NAMALWA (cell line): ENCODE results near the gene ANKRD13D.
A peak's percentile ranks its signal among the peaks of the same experiment; 100 is the strongest.

ENCODE experiments used
- DNase-seq: peaks from one replicate; pipeline ENCODE4 v3.0.0-alpha.2; 2015; ENCODE audit warnings: low spot score

The ANKRD13D gene

DNA sequence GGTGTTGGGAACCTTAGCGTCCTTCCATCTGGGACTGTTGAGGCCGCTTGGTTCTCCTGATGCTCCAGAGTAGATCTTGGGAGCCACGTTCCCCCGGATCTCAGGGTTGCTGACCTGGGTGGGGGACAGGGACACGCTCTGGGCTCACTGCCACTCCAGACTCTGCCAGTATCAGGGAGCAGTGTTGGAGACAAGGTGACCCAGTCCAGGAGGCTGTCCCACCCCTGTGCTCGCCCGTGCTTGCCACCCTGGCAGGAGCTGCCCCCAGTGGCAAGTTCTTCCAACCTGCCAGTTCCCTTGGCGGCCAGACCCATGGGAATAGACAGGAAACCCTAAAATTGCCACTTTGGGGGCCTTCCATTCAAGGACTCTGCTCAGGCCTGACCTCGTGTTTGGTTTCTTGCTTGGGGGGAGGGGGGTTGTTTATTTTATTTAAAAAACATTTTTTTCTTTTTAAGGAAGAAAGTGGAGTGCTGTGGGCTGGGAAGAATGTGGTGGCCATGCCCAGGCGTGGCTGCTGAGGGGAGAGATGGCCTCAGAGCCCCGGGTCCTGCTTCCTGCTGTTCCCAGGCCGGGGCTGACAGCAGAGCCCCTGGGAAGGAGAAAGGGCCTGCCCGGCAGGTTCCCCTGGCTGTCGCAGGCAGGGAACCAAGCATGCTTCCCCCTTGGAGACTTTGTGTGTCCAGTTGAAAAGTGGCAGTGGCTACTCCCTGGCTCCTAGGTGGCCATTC lies 15.7 kb upstream of the ANKRD13D start:
- DNase-seq: peak; percentile 56

DNA sequence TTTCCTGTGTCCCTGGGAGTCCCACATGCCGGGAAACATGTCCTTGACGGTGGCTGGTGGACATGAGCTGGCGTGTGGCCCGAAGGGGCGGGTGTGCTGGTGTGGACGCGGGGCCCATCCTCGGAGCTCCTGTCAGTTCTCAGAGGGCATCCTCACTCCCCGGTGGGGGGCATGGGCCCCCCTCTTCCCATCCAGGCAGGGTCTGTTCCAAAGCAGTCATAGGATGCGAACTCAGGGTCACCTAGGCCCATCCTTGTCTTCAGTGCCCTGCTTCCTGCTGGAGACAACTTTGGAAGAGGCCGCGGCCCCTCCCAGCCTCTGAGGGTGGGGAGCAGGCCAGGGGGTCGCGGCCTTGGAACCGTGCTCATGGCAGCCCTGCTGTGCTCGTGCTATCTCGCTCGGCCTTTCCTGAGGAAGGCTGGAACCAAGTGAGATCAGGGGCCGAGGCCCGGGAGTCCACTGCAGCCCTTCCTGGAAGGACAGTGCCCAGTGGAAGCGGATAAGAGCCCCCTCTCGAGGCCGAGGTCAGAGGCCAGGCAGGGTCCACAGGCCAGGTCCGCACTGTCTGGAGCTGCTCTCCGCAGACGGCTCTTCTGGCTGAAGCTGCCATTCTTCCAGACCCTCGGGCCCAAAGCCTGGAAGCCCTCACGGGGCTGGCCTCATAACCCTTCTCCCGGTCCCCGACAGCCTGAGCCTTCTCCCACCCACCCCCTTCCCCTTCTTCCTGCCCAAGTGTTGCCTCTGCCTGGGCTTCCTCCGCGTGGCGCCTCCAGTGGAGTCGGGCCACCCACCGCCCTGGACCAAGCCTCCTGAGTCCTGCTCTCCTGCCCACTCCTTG lies 14.1 kb upstream of the ANKRD13D start:
- no peak for DNase-seq

DNA sequence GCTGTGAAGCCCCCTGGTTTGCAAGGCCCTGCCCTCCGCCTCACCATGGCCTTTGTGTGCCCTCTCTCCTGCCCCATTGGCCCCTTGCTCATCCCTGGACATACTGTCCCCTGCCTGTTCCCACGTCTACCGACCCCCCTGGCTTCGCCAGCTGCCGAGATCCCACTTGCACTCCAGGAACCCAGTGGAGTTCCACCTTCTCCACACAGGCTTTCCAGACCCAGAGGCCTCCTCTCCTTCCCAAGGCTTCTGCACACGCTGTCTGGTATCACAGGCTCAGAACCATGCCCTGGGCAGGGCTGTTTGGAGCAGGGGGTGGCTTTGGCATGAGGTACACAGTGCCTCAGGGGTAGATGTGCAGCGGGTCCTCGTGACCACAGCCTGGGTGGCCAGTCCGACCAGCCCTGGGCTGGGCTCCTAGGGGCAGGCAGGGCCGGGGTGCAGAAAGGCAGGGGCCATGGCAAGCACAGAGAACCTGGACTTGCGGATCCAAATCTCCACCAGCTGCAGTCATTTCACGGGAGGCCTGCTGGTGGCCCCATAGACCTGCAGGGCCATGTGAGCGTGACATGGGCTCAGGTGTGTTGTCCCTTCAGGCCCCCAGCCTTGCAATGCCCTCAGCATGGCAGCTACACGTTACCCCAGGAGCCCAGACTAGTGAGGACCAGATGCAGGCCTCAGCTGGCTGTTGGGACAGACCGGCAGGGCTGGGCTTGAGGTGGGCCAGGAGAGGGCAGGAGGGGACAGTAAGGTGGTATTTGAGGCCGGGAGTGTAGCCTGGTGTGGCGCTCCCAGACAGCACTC lies 13.3 kb upstream of the ANKRD13D start:
- DNase-seq: no peak

DNA sequence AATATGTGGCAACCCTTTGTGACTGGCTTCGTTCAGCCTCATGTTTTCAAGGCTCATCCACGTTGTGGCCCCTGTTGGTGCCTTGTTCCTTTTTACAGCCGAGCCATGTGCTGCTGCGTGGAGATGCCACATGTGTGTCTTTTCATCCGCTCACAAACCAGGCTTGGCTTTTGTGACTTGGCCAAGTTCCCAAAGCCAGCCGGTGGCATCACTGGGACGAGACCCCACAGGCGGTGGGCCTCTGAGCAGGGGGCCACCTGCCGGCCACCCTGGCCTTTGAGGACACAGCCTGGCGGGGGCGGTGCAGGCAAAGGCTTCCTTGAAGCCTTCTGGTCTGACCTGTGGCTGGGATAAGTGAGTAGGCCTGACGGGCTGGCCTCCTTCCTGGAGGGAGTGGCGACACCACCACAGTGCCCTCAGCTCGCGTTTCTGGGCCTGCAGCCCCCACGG lies 12.3 kb upstream of the ANKRD13D start:
- peak; percentile 83 for DNase-seq

GRCh38 chr11:67277231-67277961 lies 11.7 kb upstream of the ANKRD13D start:
- DNase-seq: peak; percentile 97

DNA sequence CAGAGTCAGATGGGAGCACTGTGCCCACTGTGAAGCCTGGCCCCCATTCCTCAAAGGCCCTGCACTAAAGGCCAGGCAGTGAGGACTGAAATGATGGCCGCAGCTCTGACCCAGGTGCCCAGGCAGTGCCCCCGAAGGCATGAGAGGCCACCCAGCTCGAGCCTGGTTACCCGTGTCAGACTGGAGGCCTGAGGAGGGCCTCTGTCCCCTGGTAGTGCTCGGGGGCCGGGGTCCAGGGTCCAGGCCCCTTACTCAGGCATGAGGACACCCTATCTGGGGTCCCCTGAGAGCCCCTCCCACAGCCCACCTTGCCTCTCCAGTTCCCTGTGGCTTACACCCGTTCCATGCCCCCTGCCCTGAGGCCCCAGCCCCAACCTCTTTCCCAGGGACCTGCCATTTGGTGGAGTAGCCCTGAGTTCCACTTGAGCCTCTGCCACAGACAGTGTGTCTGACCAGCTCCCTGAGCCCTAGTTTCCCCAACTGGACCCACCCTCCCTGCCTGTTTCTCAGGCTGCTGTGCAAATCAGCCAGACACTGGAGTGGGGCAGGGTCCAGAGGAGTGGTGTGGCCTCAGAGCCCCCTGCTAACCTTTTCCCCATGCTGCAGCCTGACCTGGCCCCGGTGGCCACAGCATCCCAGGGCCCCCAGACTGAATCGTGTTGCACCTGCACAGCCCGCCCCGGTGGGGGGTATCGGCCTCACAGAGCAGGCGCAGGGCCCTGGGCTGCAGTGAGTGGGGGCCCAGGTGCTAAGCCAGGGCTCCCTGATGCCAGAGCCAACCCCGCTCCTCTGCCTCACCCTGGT lies 10.8 kb upstream of the ANKRD13D start:
- no peak for DNase-seq

GRCh38 chr11:67278939-67279588 lies 10.0 kb upstream of the ANKRD13D start:
- no peak for DNase-seq

DNA sequence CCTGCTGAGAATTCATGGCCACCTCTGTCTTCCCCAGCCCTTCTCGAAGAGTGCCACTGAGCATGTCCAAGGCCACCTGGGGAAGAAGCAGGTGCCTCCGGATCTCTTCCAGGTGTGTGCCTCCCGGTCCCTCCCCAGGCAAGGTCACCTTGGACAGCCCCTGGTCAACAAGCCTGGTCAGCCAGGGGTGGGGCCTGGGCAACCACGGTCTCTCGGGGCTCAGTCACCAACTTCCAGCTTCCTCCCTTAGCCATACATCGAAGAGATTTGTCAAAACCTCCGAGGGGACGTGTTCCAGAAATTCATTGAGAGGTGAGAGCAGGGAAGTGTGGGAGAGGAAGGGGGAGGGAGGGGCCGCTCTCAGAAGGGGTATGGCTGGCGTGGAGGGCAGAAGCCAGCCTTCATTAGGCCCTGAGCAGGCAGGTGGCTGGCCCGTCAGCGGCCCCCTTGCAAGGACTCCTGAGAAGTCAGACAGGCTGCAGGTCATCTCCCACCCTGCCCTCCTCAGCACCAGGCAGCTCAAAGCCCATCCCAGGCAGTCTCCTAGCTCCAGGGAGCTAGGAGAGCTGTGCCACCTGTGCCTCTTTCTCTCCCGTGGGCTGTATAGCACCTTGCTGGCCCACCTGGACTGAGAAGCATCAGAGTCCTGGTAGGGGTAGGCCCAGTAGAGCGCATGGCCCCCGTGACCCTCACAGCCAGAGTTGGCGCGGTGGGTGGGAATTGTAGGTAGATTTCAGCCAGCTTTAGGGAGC lies 9.3 kb upstream of the ANKRD13D start:
- no peak for DNase-seq

GRCh38 chr11:67280341-67280787 lies 8.7 kb upstream of the ANKRD13D start:
- no peak for DNase-seq

GRCh38 chr11:67280788-67281551 lies 8.1 kb upstream of the ANKRD13D start:
- DNase-seq: no peak

- DNase-seq: no peak
Observed at GRCh38 chr11:67281552-67282150, 7.5 kb upstream of the ANKRD13D start.

GRCh38 chr11:67282155-67282875 lies 6.8 kb upstream of the ANKRD13D start:
- no peak for DNase-seq

DNA sequence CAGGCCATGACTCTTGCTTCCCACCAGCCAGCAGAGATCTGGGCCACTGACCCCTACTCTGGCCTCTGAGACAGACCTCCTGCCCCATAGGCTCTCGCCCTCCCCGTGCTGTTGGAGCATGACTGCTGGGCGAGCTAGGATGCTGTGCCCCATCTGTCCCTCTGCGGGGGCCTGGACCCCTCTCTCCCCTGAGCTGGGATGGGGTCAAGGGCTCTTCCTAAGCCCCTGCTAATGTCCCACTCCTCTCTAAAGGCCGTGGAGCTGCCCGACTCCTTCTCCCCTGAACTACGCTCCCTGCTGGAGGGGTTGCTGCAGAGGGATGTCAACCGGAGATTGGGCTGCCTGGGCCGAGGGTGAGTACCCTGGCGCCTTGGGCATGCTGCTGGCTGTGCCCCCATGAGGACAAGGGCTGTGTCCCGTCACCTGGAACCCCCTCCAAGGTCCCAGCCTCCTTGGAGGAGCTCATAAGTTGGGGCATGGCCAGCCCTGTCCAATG lies 6.2 kb upstream of the ANKRD13D start:
- no peak for DNase-seq

DNA sequence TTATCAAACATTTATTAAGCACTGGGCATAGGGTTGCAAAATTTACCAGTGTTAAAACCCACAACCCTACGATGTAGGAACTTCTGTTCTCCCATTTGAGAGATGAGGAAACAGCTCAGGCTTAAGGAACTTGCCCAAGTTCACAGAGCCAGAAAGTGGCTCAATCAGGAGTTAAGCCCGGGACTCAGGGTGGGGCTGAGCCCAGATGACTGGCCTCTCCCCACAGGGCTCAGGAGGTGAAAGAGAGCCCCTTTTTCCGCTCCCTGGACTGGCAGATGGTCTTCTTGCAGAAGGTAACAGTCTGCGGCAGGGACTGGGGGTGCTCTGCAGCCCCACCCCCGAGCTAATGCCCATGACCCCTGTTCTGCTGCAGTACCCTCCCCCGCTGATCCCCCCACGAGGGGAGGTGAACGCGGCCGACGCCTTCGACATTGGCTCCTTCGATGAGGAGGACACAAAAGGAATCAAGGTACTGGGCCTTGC lies 5.6 kb upstream of the ANKRD13D start:
- no peak for DNase-seq

- DNase-seq: no peak
Observed at GRCh38 chr11:67284811-67285540, 4.1 kb upstream of the ANKRD13D start.
